Endometrial microvascular endothelial cells (primary cell): Measurements from ENCODE around the gene ZNF681. TPM values are rescaled to one million over a fixed set of nuclear protein-coding genes. Genes with fewer than 3 reads are reported as not detected.
"Not testable (repeated sequence)": the region's sequence is repeated elsewhere in the genome, so short reads cannot be mapped to it uniquely, and the experiment has no call there.

Source experiments
- in situ Hi-C: cut with HindIII; loops from 2 replicates; pipeline ENCODE4 v1.10.0; 2017; ENCODE audit warnings: low sequenced_read_pairs, low pct_unique_long_range_greater_than_20kb; ENCODE audit errors: inconsistent ontology term
- total RNA-seq: library from RNA; depleted of rRNA; stranded (reverse); fragments of >200 nt; gene quantifications from one replicate; pipeline ENCODE4 v1.2.3, GENCODE V29; 2015; ENCODE audit errors: inconsistent ontology term

Gene ZNF681
- total RNA-seq, 1 donor from 2014 or later = 1.1 TPM

DNA sequence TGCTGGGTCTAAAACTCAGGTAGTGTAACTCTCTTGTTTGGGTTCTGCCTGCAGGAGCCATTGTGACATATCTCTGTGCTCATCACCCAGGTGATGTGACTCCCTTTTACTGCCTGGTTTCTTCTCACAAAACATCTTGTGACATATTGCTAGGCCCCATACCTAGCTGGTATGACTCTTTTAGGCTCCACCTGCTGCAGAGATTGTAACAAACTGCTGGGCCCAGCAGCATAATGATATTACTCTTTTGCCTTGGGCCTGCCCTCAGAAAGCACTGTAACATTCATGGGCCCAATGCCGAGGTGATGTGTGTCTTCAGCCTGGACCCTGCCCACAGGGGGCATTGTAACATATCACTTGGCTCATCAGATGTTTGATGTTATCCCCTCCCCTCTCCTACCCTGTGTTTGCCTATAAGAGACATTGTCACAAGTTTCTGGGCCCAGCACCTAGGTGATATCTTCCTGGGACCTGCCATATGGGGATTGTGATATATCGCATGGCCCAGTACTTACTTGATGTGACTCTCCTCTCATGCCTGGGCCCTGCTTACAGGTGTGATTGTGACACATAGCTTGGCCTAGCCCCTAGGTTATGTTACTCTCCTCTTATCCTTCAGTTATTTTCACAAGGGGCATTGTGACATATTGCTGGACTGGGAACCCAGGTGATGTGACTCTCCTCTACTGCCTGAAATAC, 18.0 kb upstream of the ZNF681 start:
- in situ Hi-C loops = no loop called here

DNA sequence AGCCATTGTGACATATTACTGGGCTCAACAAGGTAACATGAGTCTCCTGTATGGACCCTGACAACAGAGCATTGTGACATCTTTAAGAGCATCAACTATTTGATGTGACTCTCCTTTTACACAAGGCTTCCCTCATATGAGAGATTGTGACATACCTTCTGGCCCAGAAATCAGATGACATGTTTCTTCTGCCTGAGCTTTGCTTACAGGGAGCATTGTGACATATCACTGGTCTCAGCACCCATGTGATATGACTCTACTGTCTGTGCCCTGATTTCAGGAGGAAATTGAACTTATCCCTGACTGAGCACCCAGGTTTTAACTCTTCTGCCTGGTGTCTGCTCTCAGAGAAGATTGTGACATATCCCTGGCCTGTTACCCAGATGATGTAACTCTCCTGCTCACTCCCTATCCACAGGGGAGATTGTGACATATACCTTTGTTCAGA, 15.9 kb upstream of the ZNF681 start:
- in situ Hi-C loops = no loop called here

DNA sequence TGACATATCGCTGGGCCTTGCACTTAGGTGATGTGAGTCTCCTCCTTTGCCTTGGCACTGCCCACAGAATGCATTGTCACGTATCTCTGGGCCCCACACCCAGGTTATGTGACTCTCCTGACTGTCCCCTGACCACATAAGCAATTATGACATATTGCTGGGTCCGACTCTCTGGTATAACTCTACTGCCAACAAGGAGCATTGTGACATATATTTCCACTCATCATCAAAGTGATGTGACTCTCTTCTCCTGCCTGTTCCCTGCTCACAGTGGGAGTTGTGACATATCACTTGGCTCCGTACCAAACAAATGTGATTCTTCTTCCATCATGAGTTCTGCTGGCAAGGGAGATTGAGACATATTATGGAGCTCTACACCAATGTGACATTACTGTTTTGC, 15.4 kb upstream of the ZNF681 start:
- in situ Hi-C loops = no loop called here

DNA sequence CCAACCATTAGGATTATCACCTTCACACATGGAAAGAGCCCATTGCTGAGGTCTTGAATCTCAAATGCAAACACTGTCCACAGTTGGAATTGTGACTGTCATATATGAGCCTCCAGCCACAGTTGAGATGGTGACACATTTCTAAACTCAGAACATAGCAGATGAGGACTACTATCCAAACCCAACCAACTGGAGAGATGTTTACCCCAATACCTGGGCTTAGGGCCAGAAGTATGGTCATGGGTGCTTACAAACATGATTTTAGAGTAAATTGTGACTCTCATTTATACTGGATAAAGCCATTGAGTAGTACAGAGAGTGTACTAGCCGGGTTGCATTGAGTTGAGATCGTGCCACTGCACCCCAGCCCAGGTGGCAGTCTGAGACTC, 14.0 kb upstream of the ZNF681 start:
- in situ Hi-C loops = no loop called here

DNA sequence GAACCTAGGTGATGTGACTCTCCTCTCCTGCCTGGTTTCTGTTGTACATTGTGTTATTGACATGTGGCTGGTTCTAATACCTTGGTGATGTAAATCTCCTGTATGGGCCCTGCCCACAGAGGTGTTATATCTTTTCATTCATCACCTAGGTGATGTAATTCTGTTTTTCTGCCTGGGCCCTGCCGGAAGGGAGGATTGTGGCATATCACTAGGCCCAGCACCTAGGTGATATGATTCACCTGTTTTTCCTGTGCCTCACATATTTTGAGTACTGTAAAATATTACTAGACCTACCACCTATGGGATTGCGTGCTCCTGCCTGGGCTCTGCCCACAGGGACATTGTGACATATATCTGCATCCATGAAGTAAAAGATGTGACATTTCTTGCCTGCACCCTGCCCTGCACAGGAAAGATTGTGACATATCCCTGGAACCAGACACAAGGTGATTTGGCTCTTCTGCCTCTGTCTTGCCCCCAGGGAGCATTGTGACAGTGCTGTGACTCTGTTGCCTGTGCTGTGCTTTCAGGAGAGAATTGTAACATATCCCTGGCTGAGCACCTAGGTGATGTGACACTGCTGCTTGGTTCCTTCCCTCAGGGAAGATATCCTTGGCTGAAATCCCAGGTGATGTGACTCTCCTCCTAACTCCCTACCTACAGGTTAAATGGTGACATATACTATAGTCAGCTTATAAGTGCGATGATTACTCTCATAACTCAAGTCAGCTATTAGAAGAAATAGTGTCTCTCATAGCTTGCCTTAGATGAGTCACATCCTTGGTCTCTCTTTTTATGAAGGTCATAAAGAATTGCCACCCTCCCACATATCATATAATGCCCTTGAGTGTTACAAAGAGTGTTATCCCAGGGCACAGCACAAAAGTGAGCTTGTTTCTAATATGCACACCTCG, 13.3 kb upstream of the ZNF681 start:
- in situ Hi-C loops = no loop called here

DNA sequence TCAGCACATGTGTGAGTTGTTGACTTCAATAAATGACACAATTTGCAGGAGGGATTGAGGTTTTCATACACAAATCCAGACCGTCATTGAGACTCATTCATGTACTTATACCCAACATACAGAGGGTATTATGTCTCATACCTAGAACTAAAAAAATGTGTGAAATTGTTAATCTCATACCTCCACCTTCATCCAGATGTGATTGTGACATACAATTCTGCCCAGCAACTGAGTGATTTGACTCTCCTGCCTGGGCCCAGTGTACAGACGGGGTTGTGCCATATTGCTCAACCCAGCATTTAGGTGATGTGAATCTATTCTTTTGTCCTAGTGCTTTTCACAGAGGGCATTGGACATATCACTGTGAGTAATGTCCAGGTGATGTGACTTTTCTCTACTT, 12.6 kb upstream of the ZNF681 start:
- in situ Hi-C loops = no loop called here

DNA sequence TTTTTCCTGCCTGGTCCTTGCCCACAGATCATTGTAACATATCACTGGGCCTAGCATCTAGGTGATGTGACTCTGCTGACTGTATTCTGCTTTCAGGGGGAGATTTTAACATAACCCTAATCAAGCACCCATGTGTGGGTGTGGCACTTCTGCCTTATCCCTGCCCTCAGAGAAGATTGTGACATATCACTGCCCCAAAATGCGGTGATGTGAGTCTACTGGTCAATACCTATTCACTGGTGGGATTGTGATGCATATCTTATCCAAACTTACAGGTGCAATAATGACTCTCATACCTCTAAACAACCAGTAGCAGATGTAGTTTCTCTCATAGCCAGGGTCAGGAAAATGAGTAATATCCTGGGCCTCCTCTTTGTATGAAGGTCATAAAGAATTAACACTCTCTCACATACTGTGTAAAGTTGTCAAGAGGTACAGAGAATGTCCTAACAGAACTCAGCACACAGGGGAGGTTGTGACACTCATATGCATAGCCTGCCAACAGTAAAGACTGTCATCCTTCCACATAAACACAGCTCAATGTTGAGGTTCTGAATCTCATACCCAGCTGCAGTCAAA, 12.1 kb upstream of the ZNF681 start:
- in situ Hi-C loops = no loop called here

DNA sequence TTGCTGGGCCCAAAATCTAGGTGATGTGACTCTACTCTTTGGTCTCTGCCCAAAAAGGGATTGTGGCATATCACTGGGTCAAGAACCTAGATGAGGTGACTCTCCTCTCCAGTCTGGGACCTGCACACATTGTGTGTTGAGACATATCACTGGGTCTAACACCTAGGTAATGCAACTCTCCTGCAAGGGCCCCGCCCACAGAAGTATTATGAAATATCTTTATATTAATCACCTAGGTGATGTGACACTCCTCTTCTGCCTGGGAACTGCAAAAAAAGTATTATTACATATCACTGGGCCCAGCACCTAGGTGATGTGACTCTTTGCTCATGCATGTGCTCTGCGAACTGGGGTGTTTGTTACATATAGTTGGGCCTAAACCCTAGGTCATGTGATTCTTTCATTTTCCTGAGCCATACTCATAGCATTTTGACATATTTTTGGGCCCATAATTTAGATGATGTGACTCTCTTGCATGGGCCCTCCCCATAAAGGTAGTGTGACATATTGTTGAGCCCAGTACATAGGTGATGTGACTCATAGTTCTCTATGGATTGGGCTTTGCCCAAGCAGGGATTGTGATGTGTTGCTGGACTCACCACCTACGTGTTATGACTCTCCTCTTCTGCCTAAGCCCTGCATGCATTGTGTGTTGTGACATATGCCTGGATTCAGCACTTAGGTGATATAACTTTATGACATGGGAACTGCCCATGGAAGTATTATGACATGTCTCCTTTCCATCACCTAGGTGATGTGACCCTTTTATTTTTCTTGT, 11.2 kb upstream of the ZNF681 start:
- in situ Hi-C loops = no loop called here

DNA sequence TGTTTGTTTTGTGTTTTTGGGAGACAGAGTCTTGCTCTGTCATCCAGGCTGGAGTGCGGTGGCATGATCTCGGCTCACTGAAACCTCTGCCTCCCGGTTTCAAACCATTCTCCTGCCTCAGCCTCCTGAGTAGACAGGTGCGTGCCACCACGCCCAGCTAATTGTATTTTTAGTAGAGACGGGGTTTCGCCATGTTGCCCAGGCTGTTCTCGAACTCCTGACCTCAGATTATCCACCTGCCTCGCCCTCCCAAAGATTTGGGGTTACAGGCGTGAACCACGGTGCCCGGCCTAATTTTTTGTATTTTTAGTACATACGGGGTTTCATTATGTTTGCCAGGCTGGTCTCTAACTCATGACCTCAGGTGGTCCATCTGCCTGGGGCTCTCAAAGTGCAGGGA, 8.3 kb upstream of the ZNF681 start:
- in situ Hi-C loops = no loop called here

DNA sequence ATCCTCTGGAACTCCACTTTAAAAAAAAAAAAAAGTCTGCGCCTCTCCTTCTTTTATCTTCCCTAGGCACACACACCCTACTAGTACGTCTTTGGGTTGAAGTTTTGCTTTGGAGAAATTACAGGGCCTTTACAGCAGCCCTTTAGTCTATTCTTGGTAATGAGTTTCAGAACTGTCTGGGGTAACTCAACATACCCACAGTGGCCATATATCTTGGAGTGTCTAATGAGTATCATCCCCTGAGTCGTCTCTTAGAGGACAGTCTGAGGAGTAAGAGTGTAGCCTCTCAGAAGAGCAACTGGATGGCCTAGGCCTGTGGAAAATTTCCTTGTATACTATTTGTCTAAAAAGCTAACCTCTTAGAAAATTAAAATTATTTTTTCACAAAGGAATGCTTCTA, 6.1 kb upstream of the ZNF681 start:
- in situ Hi-C loops = no loop called here

DNA sequence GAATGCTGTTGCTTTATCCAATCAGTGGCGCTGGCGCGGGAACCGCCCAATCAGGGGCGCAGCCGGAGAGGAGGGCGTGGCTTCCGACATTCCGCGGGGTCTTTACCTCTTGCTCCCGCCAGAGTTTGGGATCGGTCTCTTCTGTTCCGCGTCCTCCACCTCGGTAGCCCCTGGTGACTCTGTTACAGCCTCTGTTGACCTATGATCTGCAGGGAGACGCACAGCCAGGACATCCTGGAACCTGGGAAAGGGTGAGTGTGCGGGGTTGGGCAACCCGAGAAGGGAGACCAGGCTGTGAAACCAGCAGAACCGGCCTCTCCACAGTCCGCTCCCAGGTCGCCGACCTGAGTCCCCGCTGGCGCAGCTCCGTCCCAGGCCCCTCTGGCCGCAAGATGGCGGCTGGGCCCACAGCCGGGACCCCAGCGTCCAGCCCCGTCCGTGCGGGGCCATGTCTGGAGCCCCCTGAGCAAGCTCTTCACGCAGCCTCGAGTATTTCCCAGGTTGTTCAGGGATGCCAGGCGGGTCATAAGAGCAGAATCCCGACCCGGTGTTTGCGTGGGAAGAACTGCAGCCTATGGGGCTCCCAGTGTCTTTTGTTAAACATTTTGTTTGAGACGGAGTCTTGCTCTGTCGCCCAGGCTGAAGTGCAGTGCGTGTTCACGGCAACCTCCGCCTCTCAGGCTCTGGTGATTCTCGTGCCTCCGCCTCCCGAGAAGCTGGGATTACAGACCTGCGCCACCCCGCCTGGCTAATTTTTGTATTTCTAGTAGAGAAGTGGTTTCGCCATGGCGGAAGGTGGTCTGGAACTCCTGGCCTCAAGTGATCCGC, 4.4 kb upstream of the ZNF681 start:
- in situ Hi-C loops = no loop called here

DNA sequence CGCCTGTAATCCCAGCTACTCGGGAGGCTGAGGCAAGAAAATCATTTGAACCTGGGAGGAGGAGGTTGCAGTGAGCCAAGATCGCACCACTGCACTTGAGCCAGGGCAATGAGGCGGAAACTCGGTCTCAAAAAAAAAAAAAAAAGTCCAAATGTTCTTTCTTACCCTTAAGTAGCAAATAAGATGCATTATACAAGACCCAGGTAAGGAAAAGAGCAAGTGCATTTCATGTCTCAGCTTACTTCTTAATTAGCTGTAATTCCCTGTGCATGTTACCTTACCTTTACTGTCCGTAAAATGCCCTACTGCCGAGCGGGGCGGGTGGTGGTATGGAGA, 3.8 kb upstream of the ZNF681 start:
- in situ Hi-C loops = no loop called here

DNA sequence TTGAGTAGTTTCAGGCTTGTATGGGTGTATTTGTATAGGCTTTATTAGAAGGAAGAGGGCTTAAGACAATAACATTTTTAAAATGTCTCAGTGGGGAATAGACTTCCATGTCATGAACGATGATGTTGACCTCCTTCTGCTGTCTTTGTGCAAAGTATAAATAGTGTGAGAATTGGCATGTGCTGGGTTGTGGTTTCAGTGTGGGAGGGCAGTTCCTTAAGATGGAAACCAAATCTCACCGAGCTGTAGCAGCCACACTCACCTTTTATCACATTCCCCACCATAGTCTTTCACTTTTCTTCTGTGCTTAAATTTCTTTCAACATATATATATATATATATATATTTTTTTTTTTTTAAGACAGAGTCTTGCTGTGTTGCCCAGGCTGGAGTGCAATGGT, 1.6 kb upstream of the ZNF681 start:
- in situ Hi-C loops = not testable (repeated sequence)

DNA sequence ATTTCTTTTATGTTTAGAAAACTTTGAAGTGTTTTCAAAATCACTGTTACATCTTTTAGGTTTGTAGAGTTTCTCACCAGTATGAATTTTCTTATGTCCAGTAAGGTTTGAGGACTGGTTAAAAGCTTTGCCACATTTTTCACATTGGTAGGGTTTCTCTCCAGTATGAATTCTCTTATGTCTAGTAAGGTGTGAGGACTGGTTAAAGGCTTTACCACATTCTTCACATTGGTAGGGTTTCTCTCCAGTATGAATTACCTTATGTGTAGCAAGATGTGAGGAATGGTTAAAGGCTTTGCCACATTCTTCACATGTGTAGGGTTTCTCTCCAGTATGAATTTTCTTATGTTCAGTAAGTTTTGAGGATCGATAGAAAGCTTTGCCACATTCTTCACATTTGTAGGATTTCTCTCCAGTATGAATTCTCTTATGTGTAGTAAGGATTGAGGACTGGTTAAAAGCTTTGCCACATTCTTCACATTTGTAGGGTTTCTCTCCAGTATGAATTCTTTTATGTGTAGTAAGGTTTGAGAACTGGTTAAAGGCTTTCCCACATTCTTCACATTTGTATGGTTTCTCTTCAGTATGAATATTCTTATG, 15.0 kb downstream of the ZNF681 start:
- in situ Hi-C loops = not testable (repeated sequence)

DNA sequence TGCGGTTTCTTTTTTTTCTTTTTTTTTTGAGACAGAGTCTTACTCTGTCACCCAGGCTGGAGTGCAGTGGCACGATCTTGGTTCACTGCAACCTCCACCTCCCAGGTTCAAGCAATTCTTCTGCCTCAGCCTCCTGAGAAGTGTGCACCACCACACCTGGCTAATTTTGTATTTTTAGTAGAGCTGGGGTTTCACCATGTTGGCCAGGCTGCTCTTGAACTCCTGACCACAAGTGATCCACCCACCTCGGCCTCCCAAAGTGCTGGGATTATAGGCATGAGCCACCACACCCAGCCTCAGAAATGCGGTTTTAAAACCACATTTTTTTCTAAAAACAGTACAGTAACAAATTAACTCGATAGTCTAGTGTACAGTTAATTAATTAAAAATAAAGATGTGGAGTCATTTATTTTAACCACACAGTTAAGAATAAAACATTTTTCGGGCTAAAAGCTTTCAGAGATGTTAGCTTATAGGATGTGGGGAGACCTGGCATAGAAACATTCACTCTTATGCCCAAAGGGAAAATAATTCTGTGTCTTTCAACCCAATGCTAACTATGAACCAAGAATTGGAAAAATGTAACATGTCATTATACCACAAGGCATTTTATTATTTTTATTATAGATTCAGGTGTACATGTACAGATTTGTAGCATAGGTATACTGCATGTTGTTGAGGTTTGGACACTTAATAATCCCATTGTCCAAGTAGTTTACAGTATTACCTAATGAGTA, 27.8 kb downstream of the ZNF681 start:
- in situ Hi-C loops = not testable (repeated sequence)

DNA sequence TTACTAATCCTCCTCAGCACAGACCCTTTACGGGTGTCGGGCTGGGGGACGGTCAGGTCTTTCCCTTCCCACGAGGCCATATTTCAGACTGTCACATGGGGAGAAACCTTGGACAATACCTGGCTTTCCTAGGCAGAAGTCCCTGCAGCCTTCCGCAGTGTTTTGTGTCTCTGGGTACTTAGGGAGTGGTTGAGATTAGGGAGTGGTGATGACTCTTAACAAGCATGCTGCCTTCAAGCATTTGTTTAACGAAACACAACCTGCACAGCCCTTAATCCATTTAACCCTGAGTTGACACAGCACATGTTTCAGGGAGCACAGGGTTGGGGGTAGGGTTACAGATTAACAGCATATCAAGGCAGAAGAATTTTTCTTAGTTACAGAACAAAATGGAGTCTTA, 34.5 kb downstream of the ZNF681 start:
- in situ Hi-C loops = not testable (repeated sequence)

DNA sequence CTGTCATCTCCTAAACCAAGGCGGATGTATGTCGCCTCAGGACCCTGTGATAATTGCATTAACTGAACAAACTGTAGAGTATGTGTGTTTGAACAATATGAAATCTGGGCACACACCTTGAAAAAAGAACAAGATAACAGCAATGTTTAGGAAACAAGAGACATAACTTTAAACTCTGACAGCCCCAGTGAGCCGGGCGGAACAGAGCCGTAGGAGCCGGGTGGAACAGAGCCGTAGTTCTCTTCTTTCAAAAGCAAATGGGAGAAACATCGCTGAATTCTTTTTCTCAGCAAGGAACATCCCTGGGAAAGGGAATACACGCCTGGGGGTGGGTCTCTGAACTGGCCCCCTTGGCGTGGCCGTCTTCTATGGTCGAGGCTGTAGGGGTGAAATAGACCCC, 39.9 kb downstream of the ZNF681 start:
- in situ Hi-C loops = no loop called here

DNA sequence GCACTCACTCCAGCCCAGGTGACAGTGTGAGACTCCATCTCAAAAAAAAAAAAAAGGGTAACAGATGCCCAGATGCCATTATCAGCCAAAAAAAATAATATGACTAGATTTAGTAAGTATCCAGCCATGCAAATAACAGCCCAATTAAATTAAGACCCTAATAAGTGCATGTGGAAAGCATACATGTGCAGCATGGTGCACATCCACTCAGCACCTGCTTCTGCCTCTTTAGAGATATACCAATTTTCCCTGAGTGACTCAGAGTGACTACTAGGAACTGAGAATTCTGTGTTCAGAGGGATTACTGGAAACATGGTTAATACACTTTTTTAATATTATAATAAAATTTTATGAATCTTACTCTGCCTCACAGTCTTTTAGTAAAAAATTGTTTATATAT, 41.9 kb downstream of the ZNF681 start:
- in situ Hi-C loops = no loop called here
